NCI-H2081 (cell line): ENCODE data around the gene OR51D1.
A peak's percentile ranks its signal among the peaks of the same experiment; 100 is the strongest.

ENCODE experiments used
- DNase-seq, 2 experiments: peaks; one replicate each; lab custom pipeline; 2025; lab: John Stamatoyannopoulos, UW

OR51D1 gene

DNA sequence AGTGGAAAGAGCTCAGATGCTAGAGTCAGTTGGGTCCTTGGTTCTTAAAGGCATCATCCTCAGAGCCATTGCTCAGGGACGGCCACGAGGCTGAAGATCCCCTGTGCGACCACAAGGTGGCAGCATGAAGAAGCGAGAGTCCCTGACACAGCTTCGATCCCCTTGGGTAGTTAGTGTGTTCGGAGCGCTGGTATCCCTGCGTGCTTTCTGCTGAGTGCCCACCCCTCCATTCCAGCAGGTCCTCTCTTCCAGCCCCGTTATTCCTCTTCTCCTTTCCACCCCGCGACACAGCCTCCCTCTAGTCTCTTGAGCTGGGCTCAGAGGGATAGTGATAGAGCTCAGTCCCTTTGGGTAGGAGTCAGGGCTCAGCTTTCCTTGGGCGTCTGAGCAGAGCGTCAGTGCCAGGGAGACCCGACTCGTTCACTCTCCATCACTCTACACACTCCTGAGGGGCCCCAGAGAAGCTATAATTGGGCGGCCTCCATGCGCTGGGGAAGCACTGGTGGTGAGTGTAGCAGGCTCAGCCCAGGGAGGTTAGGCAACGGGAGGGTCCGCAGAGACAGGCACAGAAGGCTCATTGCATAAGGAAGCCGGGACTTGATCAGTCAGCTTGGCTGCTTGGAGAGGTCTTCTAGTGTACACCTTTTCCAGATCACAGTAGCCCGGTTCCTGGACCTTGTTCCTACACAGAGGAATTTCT lies at the start of gene OR51D1:
OR51D1 (plus strand) TSS at position 516 of the 700 bp plus-strand sequence. CDS start 2,314 bp downstream, outside the sequence.
- DNase-seq: peak; percentile 76 to 88

- DNase-seq: no peak
These were observed 48.3 kb upstream of the OR51D1 start for GRCh38 chr11:4589017-4589416.

DNA sequence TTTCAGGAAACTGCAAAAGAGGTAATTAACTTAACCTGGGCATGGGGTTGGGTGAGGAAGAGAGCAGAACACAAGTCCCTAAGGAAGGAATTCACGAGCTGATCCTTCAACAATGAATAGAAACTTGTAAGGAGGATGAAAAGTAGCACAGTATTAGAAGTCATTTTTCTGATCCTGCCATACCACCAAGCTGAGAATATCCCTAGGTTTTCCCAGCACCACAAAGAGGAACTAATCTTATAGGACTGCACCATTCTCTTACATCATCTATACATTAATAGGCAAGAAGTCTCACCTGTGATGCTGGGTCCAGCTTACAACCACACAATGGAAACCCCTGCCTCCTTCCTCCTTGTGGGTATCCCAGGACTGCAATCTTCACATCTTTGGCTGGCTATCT lies 43.5 kb upstream of the OR51D1 start, which contains the start of gene OR52I1:
OR52I1 (plus strand) TSS at position 301 of the 400 bp plus-strand sequence; CDS start at position 301, 0 bp downstream.
- no peak for DNase-seq

- DNase-seq: no peak
These were observed 32.2 kb upstream of the OR51D1 start for GRCh38 chr11:4605057-4605456.

DNA sequence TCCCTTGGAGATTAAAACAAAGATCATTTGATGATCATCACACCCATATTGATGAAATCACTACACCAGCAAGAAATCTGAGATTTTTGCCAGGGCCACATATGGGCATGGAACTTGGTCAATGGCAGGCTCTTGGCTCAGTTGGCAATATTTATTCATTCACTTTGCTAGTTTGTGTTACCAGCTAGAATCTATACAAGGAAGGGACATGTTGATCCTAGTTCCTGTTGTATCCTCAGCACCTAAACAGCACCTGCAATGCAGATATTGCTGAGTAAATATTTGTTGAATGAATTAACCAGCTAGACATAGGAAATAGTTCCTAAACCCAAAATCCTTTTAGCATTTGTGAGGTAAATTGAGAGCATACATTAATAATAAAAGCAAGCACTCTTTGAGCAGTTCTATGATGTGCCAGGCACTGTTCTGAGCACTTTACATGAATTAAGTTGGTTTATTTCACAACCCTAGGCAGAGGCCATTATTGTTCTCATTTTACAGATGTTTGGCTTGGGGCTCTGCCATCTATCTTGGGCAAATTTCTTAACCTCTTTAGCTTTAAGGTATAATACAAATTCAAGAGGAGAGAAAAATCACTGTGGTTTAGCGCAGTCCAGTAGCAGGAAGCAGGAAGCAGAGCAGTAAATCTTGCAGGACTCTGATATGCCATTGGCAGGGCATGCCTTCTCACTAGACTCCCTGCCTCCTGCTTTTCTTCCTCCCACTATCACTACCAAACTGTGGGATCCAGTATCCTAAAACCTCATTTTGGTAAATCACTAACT lies 30.9 kb upstream of the OR51D1 start:
- DNase-seq: peak in 1 of 2 experiments; percentile 54

- no peak for DNase-seq
These were observed 30.2 kb upstream of the OR51D1 start for GRCh38 chr11:4607096-4607495.

DNA sequence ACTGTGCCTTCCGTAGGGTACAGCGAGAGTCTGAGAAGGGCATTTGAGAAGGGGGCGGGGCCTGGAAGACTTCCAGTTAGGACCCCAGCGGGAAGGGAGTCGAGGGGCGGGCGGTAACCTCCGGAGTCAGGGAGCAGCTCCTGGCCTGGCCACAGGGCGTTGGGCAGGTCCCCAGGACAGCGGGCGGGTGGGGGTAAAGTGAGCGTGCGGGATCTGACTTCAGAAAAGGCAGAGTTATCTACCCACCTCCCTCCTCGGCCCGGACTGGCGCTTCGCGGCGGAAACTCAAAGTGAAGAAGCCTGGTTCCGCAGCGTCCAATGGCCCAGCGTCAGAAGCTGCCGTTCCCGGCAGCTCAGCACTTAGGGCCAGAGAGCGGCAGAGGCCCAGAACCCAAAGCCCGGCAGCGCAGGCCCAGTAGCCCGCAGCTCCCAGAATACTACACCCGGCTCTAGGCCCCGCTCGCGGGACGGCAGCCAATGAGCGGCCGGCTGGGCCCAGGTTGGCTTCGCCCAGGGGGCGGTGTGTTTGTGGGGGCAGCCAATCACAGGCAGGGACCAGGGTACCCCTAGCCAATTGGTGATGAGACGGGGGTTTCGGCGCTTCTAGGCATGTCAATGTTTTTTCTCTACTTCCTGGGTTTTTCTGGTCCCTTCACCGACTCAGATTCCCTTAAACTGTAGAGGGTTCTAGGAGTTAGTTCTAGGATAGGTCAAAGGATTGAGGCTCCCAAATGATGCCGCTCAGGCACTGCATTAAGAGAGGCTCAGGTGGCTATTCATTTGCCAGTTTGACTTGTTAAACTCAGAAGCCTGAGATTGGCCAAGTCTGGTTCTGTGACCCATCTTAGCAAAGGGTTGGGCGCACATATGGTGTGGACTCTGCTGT lies 29.3 kb upstream of the OR51D1 start, which contains the start of gene TRIM68:
TRIM68 (minus strand) TSS at position 451 of the 886 bp plus-strand sequence. CDS start 2,727 bp downstream, outside the sequence.
- peak; percentile 93 to 97 for DNase-seq

DNA sequence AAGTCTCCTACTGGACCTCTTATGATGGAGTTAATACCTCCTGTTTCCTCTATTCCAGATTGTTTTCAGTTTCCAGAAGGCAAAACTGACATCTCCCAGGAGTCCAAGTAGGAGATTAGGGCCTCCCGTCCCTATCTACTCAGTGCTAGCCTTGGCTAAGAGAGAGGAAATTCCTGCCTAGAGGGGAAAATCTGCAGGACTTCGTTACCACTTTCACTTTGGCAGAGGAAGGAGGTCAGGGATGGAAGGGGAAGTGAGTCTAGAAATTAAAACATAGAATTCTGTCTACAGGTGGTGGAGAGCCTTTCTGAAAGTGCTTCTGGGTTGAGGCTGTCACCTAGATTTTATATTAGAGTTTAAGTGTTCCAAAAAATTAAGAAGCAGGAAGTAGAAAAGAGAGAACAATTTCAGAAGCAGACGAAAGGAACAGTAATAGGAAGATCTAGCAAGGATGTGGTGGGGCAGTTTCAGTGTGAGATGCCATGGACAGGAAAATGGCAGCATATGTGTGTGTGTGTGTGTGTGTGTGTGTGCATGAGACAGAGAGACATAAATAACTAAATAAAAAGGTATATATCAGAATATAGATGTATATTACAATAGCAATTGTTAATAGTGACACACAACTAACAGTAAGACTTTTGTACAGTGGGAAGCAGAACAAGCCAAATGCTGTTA lies 26.9 kb upstream of the OR51D1 start:
- DNase-seq: no peak

GRCh38 chr11:4611986-4612385 lies 25.3 kb upstream of the OR51D1 start:
- DNase-seq: no peak

- DNase-seq: no peak
These were observed 21.3 kb upstream of the OR51D1 start for GRCh38 chr11:4615856-4616444.

- no peak for DNase-seq
These were observed 17.8 kb upstream of the OR51D1 start for GRCh38 chr11:4619514-4619913.

DNA sequence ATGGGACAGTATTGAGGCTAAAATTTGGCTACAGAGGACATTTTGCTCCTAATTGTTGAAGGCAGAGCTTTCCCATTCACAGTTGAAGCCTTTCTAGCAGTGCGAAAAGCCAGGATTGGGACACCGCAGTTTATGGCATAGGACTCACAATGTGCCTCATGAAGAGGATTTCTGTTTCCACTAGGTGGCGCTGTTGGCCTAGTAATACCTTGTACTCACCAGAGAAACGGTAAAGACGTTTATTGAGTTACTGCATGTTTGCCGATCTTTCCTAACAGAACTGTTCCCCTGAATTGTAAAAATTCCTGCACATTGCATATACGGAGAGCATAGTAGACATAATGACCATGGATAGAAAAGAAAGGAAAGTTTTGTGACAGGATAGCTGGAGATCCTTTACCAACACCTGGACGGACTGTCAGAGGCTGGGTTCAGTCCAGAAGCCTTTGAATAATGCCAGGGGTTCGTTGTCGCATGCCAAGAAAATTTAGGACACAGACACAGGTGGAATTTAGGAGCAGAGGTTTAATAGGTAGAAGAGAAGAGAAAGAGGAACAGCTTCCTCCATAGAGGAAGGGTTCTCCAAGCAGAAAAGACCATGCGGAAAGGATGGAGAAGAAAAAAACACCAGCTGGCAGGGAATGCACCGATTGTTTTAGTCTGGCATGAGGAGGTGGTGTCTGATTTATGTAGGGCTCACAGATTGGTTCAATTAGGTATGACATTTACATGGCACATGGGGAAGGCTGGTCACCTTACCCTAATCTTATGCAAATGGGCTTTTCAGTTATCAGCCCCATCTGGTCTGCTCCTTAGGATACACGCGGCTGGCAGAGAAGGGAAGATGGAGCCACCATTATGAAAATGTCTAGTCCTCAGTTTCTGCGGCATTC lies 10.8 kb upstream of the OR51D1 start:
- peak; percentile 87 to 88 for DNase-seq

DNA sequence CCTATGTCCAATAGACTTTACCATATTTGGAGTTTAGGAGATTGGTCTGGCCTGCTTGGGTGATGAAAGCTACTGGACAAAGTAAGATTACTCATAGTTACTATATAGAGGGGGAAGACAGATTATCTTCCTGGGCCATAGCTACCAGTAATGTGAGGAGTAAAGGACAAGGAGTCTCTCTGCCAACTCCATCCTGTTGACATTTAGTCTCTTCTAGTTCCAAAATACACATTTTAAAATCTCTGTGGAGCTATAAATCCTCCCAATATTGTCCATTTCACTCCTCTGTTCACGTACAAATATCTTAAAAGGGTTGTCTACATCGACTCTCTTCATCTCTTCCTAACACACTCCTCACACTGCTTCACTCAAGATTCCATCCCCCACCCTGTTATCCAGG lies 1.1 kb upstream of the OR51D1 start:
- no peak for DNase-seq

DNA sequence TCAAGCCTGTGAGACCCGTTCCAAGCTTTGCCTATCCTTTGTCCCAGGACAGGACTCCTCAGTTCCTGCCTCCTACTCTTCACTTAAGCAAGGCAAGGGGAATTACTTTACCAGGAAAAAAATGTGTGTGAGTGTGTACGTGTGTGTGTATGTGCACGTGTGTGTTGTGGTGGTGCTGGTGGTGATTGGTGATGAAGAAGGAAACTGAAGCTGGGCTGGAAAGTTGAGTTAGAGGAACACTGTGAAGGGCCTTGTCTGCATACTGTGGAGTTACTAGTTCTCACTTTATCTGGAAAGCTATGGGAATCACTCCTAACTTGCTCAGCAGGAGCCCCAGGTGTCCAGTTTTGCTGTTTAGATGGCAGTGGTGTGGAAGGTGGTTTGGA lies 378 bp downstream of the OR51D1 start:
- no peak for DNase-seq

DNA sequence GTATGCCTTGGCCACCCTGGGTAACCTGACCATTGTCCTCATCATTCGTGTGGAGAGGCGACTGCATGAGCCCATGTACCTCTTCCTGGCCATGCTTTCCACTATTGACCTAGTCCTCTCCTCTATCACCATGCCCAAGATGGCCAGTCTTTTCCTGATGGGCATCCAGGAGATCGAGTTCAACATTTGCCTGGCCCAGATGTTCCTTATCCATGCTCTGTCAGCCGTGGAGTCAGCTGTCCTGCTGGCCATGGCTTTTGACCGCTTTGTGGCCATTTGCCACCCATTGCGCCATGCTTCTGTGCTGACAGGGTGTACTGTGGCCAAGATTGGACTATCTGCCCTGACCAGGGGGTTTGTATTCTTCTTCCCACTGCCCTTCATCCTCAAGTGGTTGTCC lies 2.7 kb downstream of the OR51D1 start:
- DNase-seq: no peak

- DNase-seq: no peak
These were observed 4.2 kb downstream of the OR51D1 start for GRCh38 chr11:4641501-4641900.

- no peak for DNase-seq
These were observed 4.8 kb downstream of the OR51D1 start for GRCh38 chr11:4642043-4642442.

DNA sequence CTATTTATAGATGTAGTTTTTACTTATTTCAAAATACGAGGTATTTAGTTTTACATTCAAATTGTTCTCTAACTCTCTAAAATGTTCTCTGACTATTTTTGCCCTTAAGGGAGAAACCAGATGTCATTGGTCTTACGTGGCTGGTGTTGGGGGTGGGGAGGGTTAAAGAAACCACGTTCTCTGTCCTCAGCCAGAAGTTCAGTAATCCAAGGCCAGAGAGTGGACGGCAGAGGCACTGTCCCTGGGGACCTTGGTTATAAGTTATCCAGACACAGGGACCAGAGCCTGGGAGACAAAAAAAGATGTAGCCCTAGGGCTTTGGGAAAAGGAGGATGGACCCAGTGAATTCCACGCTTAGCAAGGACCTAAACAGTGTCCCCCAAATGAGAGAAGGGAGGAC lies 5.8 kb downstream of the OR51D1 start:
- no peak for DNase-seq

DNA sequence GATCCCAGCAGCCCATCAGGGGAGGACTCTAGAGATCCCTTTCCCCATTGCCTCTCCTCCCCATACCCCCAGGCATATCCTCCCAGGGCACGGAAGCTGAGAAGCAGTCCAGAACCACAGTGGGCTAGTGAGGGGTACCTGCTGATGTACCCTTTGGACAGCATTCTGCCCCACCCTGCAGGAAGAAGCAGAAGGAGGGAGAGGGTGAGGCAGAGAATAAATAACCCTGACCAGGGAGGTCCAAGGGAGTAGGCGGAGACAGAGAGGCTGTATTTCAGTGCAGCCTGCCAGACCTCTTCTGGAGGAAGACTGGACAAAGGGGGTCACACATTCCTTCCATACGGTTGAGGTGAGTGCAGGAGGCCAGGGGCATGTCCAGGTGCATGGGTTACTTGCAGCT lies 6.4 kb downstream of the OR51D1 start, which contains the start of gene OR51E1:
OR51E1 (plus strand) TSS at position 301 of the 400 bp plus-strand sequence. CDS start 8,545 bp downstream, outside the sequence.
- DNase-seq: no peak

DNA sequence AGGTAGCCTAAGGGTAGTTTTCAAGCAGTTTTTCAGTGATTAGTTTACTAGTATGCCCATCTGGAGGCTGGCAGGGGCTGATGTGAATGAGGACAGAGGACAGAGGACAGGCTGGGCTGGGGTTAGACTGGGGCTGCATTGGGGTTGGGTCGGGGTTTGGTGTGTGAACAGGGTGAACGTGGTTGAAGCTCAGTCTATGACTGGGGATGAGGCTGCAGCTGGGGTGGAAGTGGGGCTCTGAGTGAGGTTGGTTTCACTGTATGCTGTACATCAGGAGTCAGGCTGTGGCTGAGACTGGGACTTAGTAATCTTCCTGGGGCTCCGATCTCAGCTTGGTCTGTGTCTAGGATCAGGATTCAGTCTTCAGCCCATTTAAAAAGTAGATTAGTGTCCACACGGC lies 7.0 kb downstream of the OR51D1 start:
- no peak for DNase-seq
